ENCODE measurements around the gene EGF. TPM values are rescaled to one million over a fixed set of nuclear protein-coding genes. Genes with fewer than 3 reads are reported as not detected.

The EGF gene
- total RNA-seq, 4 donors from 2014 or later: 0.09 to 0.12 TPM; not detected in 2

- ATAC-seq (ENCODE audit: low FRiP score) (no peak), DNase-seq (ENCODE audit: low spot score) (no peak)
- TF ChIP-seq CTCF (IDR thresholded peaks at IDR 0.05): no peak
Observed at GRCh38 chr4:109955146-109955545, 42.5 kb downstream of the EGF start.

GRCh38 chr4:109957227-109957626 lies 44.5 kb downstream of the EGF start:
- ATAC-seq (ENCODE audit: low FRiP score): no peak
- no peak for DNase-seq (ENCODE audit: low spot score)

GRCh38 chr4:109959195-109959594 lies 46.5 kb downstream of the EGF start:
- TF ChIP-seq CTCF (IDR thresholded peaks at IDR 0.05): no peak
- ATAC-seq (ENCODE audit: low FRiP score) (no peak), DNase-seq (ENCODE audit: low spot score) (no peak)

More at GRCh38 chr4:109957227-109957626, 44.5 kb downstream of the EGF start:
- no peak for TF ChIP-seq CTCF (IDR thresholded peaks at IDR 0.05)

- no peak for ATAC-seq (ENCODE audit: low FRiP score)
Observed at GRCh38 chr4:109962401-109962800, 49.7 kb downstream of the EGF start.

GRCh38 chr4:109966891-109967481 lies 54.3 kb downstream of the EGF start:
- no peak for ATAC-seq (ENCODE audit: low FRiP score)
- no peak for DNase-seq (ENCODE audit: low spot score)
- TF ChIP-seq CTCF (IDR thresholded peaks at IDR 0.05): no peak

More at GRCh38 chr4:109962401-109962800, 49.7 kb downstream of the EGF start:
- DNase-seq (ENCODE audit: low spot score): no peak
- no peak for TF ChIP-seq CTCF (IDR thresholded peaks at IDR 0.05)

GRCh38 chr4:109967798-109968520 lies 55.3 kb downstream of the EGF start:
- TF ChIP-seq CTCF (IDR thresholded peaks at IDR 0.05): no peak
- DNase-seq (ENCODE audit: low spot score) (no peak), ATAC-seq (ENCODE audit: low FRiP score) (no peak)

GRCh38 chr4:109969087-109969486 lies 56.4 kb downstream of the EGF start:
- DNase-seq (ENCODE audit: low spot score) (no peak), ATAC-seq (ENCODE audit: low FRiP score) (no peak)
- no peak for TF ChIP-seq CTCF (IDR thresholded peaks at IDR 0.05)
